Measurements from ENCODE around the gene BST2.
A peak's percentile ranks its signal among the peaks of the same experiment; 100 is the strongest.

BST2 gene, protein sequence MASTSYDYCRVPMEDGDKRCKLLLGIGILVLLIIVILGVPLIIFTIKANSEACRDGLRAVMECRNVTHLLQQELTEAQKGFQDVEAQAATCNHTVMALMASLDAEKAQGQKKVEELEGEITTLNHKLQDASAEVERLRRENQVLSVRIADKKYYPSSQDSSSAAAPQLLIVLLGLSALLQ

GRCh38 chr19:17405250-17406045, at the start of gene BST2:
TSS of gene BST2 (minus strand) at chr19:17405630. CDS start at chr19:17405575, 55 bp downstream.
- peak within 1 kb of the TSS; percentile 67 for H3K27ac ChIP-seq

DNA sequence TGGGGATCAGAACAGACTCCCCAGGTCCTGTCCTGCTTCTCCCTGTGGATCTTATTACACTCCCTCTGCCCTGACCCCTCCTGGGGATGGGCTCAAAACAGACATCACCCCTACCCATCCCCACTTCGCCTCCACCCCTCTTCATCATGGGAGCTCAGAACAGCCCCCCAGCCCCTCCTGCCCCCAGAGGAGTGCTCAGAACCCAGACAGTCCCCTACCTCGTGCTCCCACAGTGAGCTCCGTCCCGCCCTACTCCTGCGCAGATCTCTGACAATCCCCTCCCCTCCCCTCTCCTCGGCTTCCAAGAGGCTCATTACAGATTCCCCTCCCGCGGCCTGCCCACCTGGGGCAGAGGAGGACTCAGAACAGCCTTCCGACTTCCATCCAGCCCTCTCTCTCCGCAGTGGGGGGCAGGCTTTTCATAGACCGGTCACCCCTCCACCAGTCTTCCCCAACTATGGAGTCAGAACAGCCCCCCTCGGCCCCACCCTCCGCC, 49.2 kb upstream of the BST2 start:
- TF ChIP-seq ZFX (IDR thresholded peaks at IDR 0.05; ENCODE audit: borderline replicate concordance) = no peak
- H3K27ac ChIP-seq = no peak overlapping the region

More at GRCh38 chr19:17405250-17406045, at the start of gene BST2:
- no peak for TF ChIP-seq CTCF (IDR thresholded peaks at IDR 0.05)
- no peak for TF ChIP-seq ZFX (IDR thresholded peaks at IDR 0.05; ENCODE audit: borderline replicate concordance)

GRCh38 chr19:17451820-17452219, 46.4 kb upstream of the BST2 start:
- no peak for TF ChIP-seq ZFX (IDR thresholded peaks at IDR 0.05; ENCODE audit: borderline replicate concordance)
- TF ChIP-seq CTCF (IDR thresholded peaks at IDR 0.05) = no peak
- no peak overlapping the region for H3K27ac ChIP-seq

DNA sequence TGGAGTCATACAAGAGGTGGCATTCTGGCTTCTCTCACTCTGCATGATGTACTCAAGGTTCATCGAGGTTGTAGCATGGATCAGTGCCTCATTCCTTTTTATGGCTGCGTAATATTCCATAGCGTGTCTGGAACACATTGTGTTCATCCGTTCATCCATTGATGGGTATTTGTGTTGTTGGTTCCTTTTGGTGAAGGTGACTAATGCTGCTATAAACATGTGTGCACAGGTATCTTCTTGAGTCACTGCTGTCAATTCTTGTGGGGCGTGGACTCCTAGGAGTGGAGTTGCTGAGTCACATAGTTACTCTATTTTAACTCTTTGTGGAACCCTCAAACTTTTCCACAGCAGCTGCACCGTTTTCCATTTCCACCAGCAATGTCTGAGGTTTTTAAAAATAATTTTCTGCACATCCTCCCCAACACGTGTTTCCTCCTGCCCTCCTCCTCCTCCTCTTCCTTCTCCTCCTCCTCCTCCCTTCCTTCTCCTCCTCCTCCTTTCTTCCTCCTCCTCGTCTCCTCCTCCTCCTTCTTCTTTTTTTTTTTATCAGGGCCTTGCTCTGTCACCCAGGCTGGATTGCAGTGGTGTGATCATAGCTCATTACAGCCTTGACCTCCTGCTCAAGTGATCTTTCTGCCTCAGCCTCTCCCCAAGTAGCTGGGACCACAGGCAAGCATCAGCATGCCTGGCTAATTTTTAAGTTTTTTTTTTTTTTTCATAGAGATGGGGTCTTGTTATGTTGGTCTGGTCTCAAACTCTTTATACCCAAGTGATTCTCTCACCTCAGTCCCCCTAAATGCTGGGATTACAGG, 45.0 kb upstream of the BST2 start:
- no peak for TF ChIP-seq CTCF (IDR thresholded peaks at IDR 0.05)
- no peak for TF ChIP-seq ZFX (IDR thresholded peaks at IDR 0.05; ENCODE audit: borderline replicate concordance)

DNA sequence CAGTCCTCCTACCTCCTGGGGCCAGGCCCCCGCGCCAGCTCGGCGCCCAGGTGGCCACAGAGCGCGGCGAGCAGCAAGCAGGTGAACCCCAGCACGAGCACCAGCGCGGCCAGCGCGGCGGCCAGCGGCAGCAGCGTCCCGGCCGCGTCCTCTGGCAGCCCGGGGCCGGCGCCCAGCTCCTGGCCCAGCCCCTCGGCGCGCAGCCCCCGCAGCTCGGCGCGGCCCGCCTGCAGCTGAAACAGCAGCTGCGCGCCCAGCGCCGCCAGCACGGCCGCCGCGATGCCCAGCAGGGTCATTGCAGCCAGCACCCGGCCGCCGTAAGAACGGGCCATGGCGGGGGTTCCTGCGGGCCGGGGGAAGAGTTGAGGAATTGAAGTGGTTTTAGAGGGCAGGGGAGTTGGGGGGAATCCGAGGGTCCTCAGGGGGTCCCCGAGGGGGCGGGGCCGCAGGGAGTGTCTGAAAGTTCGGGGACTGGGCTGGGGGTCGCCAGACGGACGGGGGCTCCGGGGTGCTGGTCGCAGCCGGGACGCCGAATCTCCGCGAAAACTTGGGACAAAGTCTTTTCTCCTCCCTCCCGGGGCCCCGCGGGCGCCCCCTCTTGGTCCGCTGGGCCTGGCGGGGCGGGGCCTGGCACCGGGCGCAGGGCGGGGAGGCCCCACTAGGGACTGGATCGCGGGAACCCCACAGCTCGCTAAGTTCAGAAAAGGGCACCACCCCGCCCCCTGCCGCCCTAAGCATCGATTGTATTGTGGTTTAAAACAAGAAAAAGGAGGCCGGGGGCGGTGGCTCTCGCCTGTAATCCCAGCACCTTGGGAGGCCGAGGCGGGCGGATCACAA, 42.9 kb upstream of the BST2 start, which contains the start of gene TMEM221:
TSS of gene TMEM221 (minus strand) at position 538 of the 837 bp plus-strand sequence. CDS start at position 332, 206 bp downstream.
- H3K27ac ChIP-seq = no peak within 1 kb of the TSS
- no peak for TF ChIP-seq ZFX (IDR thresholded peaks at IDR 0.05; ENCODE audit: borderline replicate concordance)
- TF ChIP-seq CTCF (IDR thresholded peaks at IDR 0.05) = peak; percentile 76

More for the DNA sequence above, 45.0 kb upstream of the BST2 start:
- no peak overlapping the region for H3K27ac ChIP-seq

GRCh38 chr19:17447704-17448130, 42.3 kb upstream of the BST2 start:
- H3K27ac ChIP-seq = no peak overlapping the region
- TF ChIP-seq CTCF (IDR thresholded peaks at IDR 0.05) = no peak
- TF ChIP-seq ZFX (IDR thresholded peaks at IDR 0.05; ENCODE audit: borderline replicate concordance) = no peak
